SK-N-SH treated with all-trans-retinoic acid at 6 μM for 48 hours (cell line): ENCODE measurements around the gene GPR63.

Experiments
- ARNTL ChIP-seq: fragments of 450-650 bp; formaldehyde crosslinking; IDR thresholded peaks from 2 replicates; pipeline ENCODE4 v1.5.0; 2020; ENCODE audit warnings: low read depth, mild to moderate bottlenecking, moderate library complexity, borderline replicate concordance
- BACH2 ChIP-seq: fragments of 250-450 bp; sonication (Bioruptor Pico); IDR thresholded peaks from 2 replicates; pipeline ENCODE4 v1.9.0; 2021; ENCODE audit warnings: mild to moderate bottlenecking, borderline replicate concordance
- CSDC2 ChIP-seq: fragments of 250-450 bp; sonication (Bioruptor Pico); IDR thresholded peaks from 2 replicates; pipeline ENCODE4 v1.5.0; 2020; ENCODE audit warnings: mild to moderate bottlenecking, moderate library complexity
- CSRNP3 ChIP-seq: fragments of 250-450 bp; sonication (Bioruptor Pico); IDR thresholded peaks from 2 replicates; pipeline ENCODE4 v1.5.1; 2021; ENCODE audit warnings: mild to moderate bottlenecking, moderate library complexity
- PATZ1 ChIP-seq: fragments of 250-450 bp; sonication (Bioruptor Pico); IDR thresholded peaks from 2 replicates; pipeline ENCODE4 v1.8.0; 2020; ENCODE audit warnings: mild to moderate bottlenecking, moderate library complexity, borderline replicate concordance
- POU6F1 ChIP-seq: fragments of 250-450 bp; sonication (Bioruptor Pico); IDR thresholded peaks from 2 replicates; pipeline ENCODE4 v1.8.0; 2021; ENCODE audit warnings: low read depth, mild to moderate bottlenecking, moderate library complexity, borderline replicate concordance
- TCF4 ChIP-seq: fragments of 250-450 bp; sonication (Bioruptor Pico); IDR thresholded peaks from 2 replicates; pipeline ENCODE4 v1.8.0; 2021; ENCODE audit warnings: mild to moderate bottlenecking, moderate library complexity, borderline replicate concordance
- ZFP3 ChIP-seq: fragments of 250-450 bp; sonication (Bioruptor Pico); IDR thresholded peaks from 2 replicates; pipeline ENCODE4 v1.5.0; 2020; ENCODE audit warnings: mild to moderate bottlenecking, moderate library complexity
- ZFP30 ChIP-seq: fragments of 450-650 bp; formaldehyde crosslinking; IDR thresholded peaks from 2 replicates; pipeline ENCODE4 v1.5.0; 2022; ENCODE audit warnings: mild to moderate bottlenecking, moderate library complexity
- ZNF70 ChIP-seq: fragments of 450-650 bp; formaldehyde crosslinking; IDR thresholded peaks from 2 replicates; pipeline ENCODE4 v1.5.0; 2020; ENCODE audit warnings: mild to moderate bottlenecking, moderate library complexity

GRCh38 chr6:96762599-96762998 lies 74.7 kb downstream of the GPR63 start:
- TF ChIP-seq ZFP3 = no peak
- no peak for TF ChIP-seq PATZ1 (CRISPR knock-in tag)
- no peak for TF ChIP-seq ZNF70 (CRISPR knock-in tag)
- TF ChIP-seq POU6F1 = no peak
- TF ChIP-seq TCF4 = no peak
- no peak for TF ChIP-seq BACH2 (CRISPR knock-in tag)
- no peak for TF ChIP-seq ARNTL (CRISPR knock-in tag)
- no peak for TF ChIP-seq CSRNP3
- TF ChIP-seq ZFP30 (CRISPR knock-in tag) = no peak
- TF ChIP-seq CSDC2 = no peak
